Measurements from ENCODE around the gene NUDT7.

NUDT7 gene

DNA sequence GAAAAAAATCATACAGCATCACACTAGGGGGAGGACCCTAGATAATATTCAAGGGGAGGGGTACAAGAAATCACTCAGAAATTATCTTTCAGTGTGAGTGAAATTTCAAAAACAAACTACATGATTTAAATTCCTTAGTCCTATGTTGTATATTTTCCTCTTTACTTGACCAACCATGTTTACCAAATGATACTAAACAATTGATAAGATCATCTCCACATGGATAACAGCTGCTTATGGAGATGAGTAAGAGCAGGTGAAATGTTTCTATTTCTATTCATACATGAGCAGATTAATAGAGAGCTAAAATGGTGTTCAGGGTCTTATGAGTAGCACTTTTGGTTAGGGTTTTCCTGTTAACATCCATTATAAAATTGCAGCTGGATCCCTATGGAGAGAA is 58.8 kb downstream of the NUDT7 start:
- Mint-ChIP-seq H3K27ac (no peak overlapping the region), H3K9me3 (ENCODE audit: low read depth) (no peaks in the 10 kb centered on the region), H3K27me3 (peaks cover 6% of the 10 kb centered on the region), H3K36me3 (no peaks in the 10 kb centered on the region), H3K4me1 (ENCODE audit: low read depth) (no peaks in the 10 kb centered on the region), H3K4me3 (no peak overlapping the region)

DNA sequence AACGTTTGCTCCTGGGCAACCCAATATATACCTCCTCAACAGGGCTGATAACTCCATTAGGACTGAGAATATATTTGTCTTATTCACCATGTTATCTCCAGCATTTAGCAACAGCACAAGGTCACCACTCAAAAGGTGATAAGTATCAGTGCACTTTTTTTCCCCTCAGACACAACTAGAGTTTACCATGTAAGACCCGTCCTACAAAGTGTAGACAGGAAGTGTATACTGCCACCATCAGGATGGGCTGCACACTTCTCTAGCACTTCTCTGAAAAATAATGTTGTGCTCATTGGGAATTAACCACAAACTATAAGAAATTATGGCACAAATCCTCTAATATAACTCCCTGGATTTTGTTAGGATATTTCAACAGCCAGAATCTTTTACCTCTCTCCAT is 60.4 kb downstream of the NUDT7 start:
- no peak overlapping the region for H3K27ac Mint-ChIP-seq
- peaks cover 19% of the 10 kb centered on the region for H3K27me3 Mint-ChIP-seq
- peaks cover 2% of the 10 kb centered on the region for H3K4me1 Mint-ChIP-seq (ENCODE audit: low read depth)
- H3K36me3 Mint-ChIP-seq = no peaks in the 10 kb centered on the region
- H3K4me3 Mint-ChIP-seq = no peak overlapping the region
- H3K9me3 Mint-ChIP-seq (ENCODE audit: low read depth) = no peaks in the 10 kb centered on the region

DNA sequence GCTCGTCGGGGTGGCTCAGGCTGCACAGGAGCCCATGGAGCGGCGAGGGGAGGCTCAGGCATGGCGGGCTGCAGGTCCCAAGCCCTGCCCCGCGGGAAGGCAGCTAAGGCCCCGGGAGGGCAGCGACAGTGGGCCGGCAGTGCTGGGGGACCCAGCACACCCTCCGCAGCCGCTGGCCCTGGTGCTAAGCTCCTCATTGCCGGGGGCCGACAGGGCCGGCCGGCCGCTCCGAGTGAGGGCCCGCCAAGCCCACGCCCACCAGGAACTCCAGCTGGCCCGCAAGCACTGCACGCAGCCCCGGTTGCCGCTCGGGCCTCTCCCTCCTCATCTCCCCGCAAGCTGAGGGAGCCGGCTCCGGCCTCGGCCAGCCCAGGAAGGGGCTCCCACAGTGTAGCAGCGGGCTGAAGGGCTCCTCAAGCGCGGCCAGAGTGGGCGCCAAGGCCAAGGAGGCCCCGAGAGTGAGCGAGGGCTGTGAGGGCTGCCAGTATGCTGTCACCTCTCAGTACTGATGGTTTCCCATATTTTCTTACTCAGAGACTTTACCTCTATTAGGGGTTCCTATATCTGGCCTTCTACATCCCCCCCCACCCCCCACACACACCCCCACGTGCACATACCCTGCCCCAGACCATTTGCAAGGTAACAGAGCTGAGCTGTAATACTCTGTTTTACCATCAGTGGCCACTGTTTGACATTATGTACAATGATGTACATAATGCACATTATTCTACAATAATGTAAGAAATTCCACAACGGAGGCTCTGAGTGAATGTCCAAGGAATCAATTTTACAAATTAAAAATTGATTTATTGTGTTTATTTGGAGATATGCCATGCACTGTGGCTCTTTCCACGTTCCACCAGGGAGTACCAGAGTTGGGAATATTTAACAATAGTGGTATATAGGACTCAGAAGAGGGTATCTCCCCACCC is 62.4 kb downstream of the NUDT7 start:
- Mint-ChIP-seq H3K27ac (no peak overlapping the region), H3K27me3 (peaks cover 24% of the 10 kb centered on the region), H3K4me1 (ENCODE audit: low read depth) (peaks cover 9% of the 10 kb centered on the region), H3K4me3 (no peak overlapping the region), H3K36me3 (no peaks in the 10 kb centered on the region), H3K9me3 (ENCODE audit: low read depth) (no peaks in the 10 kb centered on the region)

DNA sequence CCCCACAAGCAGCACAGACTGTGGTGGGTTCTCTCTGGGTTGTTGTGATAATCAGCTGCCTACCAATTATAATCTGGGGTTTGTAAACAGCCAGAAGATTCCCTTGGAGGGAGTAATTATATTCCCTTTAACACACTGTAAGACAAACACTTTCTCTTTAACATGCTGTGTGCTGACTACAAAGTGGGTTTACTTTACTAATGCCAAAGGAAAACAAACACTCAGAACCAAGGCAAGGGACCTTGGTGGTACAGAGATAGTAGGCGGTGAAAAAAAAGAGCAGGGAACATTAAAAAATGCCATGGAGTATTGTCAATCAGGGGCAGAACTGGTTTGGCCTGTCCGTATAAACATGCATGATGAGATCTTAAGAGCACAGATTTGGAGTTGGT is 63.1 kb downstream of the NUDT7 start:
- H3K9me3 Mint-ChIP-seq (ENCODE audit: low read depth) = no peaks in the 10 kb centered on the region
- peaks cover 9% of the 10 kb centered on the region for H3K4me1 Mint-ChIP-seq (ENCODE audit: low read depth)
- peaks cover 29% of the 10 kb centered on the region for H3K27me3 Mint-ChIP-seq
- H3K4me3 Mint-ChIP-seq = no peak overlapping the region
- no peak overlapping the region for H3K27ac Mint-ChIP-seq
- no peaks in the 10 kb centered on the region for H3K36me3 Mint-ChIP-seq

DNA sequence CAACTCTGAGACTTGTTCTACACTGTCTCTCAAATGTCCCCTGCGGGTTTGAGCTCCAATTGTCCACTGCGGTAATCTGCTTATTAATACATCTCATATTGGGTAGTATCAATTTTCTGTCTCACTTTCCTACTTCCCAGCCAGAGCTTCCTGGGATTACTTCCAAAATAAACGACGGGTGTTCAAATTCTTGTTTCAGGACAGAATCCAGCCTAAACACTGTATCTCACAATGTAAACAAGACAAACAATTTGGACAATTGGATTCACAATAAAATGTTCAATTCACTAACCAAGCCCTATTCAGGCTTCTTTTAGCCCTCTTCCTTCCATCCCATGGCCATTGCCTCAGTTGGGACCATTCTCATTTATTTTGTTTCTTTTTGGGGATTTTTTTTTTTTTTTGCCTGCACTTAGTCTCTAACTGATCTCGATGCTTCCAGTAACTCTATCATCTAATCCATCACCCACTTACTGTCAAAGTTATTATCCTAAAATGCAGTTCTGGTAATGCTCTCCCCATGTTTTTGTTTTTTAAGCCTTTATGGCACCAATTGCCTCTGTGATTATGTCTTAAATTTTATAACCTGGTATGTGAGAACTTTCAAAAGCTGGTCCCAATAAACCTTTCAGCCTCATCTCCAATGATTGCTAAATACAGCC is 64.0 kb downstream of the NUDT7 start:
- Mint-ChIP-seq H3K27ac (no peak overlapping the region), H3K36me3 (no peaks in the 10 kb centered on the region), H3K4me3 (no peak overlapping the region), H3K9me3 (ENCODE audit: low read depth) (no peaks in the 10 kb centered on the region), H3K27me3 (peaks cover 35% of the 10 kb centered on the region), H3K4me1 (ENCODE audit: low read depth) (peaks cover 9% of the 10 kb centered on the region)

DNA sequence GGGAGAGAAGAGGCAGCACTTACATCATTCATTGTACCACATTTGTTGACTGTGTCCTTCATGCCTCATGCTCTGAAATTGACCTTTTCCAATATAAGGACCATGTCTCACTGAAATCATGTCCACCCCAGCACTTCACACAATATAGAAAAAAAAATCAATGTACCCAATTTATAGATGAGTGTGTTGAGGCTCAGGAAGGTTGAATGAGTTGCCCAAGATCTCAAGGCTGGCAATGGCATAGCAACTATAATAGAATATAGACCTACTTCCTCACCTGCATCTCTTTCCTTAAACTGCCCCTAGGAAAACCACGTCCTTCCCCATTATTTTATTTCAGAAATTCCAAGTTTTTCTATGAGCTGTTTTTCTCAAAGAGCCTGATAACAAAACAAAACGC is 65.1 kb downstream of the NUDT7 start:
- peaks cover 40% of the 10 kb centered on the region for H3K27me3 Mint-ChIP-seq
- no peak overlapping the region for H3K4me3 Mint-ChIP-seq
- H3K9me3 Mint-ChIP-seq (ENCODE audit: low read depth) = no peaks in the 10 kb centered on the region
- no peaks in the 10 kb centered on the region for H3K36me3 Mint-ChIP-seq
- peaks cover 9% of the 10 kb centered on the region for H3K4me1 Mint-ChIP-seq (ENCODE audit: low read depth)
- no peak overlapping the region for H3K27ac Mint-ChIP-seq

DNA sequence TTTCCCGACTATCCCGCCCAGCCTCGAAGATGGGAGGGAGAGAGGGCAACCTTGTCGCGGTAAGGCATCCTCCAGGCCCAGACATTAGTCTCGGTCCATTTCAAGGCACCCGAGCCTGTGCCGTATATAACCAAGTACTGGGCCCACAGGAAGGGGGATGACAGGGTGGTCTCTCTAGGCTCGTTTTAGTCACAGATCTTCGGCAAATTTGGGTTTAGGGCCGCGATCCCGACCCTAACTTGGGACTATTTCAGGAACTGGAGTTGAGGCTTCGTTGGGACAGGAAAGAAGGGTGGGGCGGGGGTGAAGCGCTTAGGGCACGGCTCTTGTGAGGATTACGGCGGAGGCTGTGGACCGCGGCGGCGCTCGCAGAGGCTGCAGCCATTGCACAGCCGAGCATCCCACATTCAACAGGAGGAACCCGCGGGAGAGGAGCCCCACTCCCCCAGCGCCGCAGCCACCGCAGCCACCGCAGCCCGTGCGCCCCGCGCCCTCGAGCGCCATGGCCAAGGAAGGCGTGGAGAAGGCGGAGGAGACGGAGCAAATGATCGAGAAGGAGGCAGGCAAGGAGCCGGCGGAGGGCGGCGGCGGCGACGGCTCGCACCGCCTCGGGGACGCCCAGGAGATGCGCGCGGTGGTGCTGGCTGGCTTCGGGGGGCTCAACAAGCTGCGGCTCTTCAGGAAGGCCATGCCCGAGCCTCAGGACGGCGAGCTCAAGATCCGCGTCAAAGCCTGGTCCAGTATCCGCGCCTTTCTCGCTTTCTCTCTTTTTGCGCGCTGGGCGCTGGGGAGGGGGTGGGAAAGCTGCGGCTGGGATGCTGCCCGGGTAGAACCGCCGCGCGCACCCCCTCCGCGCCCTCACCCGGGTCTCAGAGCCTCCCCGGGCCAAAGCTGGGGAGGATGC is 66.1 kb downstream of the NUDT7 start, which contains the start of gene VAT1L:
Gene VAT1L (plus strand): TSS at position 384 of the 904 bp plus-strand sequence. CDS start 119 bp downstream, at position 503.
- no peaks in the 10 kb centered on the region for H3K36me3 Mint-ChIP-seq
- peak within 1 kb of the TSS; percentile 73 for H3K4me3 Mint-ChIP-seq
- H3K4me1 Mint-ChIP-seq (ENCODE audit: low read depth) = peaks cover 9% of the 10 kb centered on the region
- no peaks in the 10 kb centered on the region for H3K9me3 Mint-ChIP-seq (ENCODE audit: low read depth)
- no peak within 1 kb of the TSS for H3K27ac Mint-ChIP-seq
- H3K27me3 Mint-ChIP-seq = peaks cover 40% of the 10 kb centered on the region

DNA sequence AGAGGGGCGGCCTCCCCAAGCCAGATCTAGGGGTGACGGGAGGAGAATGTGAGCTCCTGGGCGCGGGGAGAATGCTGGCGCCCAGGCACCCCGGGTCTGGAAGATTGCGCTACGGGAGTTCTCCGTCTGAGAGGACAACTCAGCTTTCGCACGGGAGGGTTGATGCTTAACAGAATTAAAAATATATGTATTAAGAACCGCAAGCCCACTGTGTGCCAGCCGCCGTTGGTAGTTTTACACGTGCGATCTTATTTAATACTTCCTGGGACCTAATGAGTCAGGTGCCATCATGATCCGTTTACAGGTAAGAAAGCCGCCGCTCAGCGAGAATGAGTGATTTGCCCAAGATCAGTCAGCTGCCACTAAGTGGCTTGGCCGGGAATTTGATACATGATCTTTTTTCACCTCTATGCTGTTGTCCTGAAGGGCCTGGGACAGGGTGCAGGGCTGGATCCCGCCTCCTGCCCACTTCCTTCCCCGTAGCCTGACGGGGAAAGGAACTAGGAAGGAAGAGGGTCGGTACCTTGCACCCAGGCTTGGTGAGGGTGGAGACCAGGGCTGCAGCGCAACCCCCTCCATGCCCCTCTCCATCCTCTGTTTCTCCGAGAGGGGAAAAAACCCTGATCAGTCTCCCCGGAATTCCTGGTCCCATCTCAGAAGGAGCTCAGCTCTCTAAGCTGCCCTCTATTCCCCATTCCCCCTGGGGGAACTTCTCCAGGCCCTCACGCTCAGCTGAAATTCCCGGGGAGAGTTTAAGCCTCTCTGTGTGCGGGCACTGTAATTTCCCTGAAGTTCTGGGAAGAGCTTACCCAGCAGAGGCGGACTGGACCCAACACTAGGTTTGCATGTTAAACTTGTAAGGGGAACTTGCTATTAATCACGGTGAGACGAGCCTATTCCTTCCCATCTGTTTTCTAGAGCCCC is 67.0 kb downstream of the NUDT7 start:
- Mint-ChIP-seq H3K27ac (no peak overlapping the region), H3K27me3 (peaks cover 38% of the 10 kb centered on the region), H3K4me1 (ENCODE audit: low read depth) (peaks cover 9% of the 10 kb centered on the region), H3K9me3 (ENCODE audit: low read depth) (no peaks in the 10 kb centered on the region), H3K36me3 (no peaks in the 10 kb centered on the region), H3K4me3 (peak overlapping the region; percentile 22)

DNA sequence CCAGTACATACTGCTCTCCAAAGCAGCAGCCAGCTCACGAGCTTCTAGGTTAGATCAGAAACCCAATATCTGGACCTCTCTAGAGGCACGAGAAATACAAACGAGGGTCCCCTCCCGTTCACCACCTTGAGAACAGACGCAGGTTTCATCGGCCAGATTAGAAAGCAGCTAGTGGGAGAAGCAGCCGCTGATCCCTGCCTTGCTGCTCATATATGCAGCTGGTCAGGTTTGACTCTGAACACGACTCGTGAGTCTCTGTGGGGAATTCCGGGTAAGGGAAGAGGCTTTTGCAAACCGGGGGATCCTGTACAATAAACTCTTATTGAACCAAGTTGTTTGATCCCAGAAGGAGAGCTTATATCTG is 67.7 kb downstream of the NUDT7 start:
- Mint-ChIP-seq H3K9me3 (ENCODE audit: low read depth) (no peaks in the 10 kb centered on the region), H3K4me1 (ENCODE audit: low read depth) (peaks cover 9% of the 10 kb centered on the region), H3K27me3 (peaks cover 42% of the 10 kb centered on the region), H3K4me3 (no peak overlapping the region), H3K36me3 (no peaks in the 10 kb centered on the region), H3K27ac (no peak overlapping the region)

DNA sequence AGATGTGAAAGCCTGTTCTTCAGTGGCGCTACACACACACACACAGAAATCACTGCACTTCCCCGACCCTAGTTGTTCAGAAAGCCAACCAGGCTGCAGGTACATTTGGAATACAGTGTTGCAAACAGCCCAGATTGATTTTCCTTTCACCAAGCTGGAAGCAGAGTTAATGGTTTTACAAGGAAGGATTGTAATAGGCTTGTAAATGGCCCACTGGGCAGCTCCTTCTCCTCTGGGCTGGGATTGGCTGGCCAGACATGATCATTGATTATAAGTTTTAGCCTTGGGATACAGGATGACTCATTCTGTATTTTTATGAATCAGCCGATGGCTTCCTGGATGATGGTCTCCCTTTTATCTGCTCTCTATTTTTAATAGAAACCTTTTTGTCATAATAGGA is 68.6 kb downstream of the NUDT7 start:
- H3K36me3 Mint-ChIP-seq = no peaks in the 10 kb centered on the region
- no peaks in the 10 kb centered on the region for H3K9me3 Mint-ChIP-seq (ENCODE audit: low read depth)
- no peak overlapping the region for H3K27ac Mint-ChIP-seq
- H3K27me3 Mint-ChIP-seq = peaks cover 41% of the 10 kb centered on the region
- peaks cover 9% of the 10 kb centered on the region for H3K4me1 Mint-ChIP-seq (ENCODE audit: low read depth)
- H3K4me3 Mint-ChIP-seq = no peak overlapping the region

Data from activated naive CD8-positive, alpha-beta T cell (primary cell).